OCI-LY7 (cell line): Measurements from ENCODE around the gene LRCH3. TPM values are rescaled to one million over a fixed set of nuclear protein-coding genes. Genes with fewer than 3 reads are reported as not detected.

Experiments
- BruUV-seq: library from RNA; stranded (reverse); fragments of 400-500 nt; replicated peaks from 2 replicates; lab custom pipeline; 2021; lab: Mats Ljungman, UMichigan
- CTCF ChIA-PET: fragments of 300-600 bp; sonication (Branson Sonifier 250); formaldehyde crosslinking; loops from one replicate; lab custom pipeline; 2022; ENCODE audit warnings: antibody characterized with exemption; ENCODE audit not compliant: unreplicated experiment; lab: Charles Lee
- POLR2A ChIA-PET: fragments of 300-600 bp; sonication (Branson Sonifier 250); formaldehyde crosslinking; loops from one replicate; lab custom pipeline; 2022; ENCODE audit warnings: antibody characterized with exemption; lab: Charles Lee
- DNase-seq: peaks from one replicate; pipeline ENCODE4 v3.0.0-alpha.2; 2015; ENCODE audit warnings: low spot score
- H2AFZ ChIP-seq: fragments of 200-600 bp; sonication (generic), shearing (Covaris generic); 2 replicates; pipeline ENCODE4 v1.6.1; 2014; ENCODE audit warnings: mild to moderate bottlenecking, antibody characterized with exemption, low read length, moderate library complexity
- H3K27ac ChIP-seq: fragments of 200-600 bp; sonication (generic); 2 replicates; pipeline ENCODE4 v1.5.1; 2014; ENCODE audit warnings: mixed run types, low read depth, mild to moderate bottlenecking, moderate library complexity, low read length, inconsistent platforms; ENCODE audit not compliant: poor library complexity, severe bottlenecking
- H3K36me3 ChIP-seq: fragments of 200-600 bp; sonication (generic); 2 replicates; pipeline ENCODE4 v1.6.1; 2014; ENCODE audit warnings: mild to moderate bottlenecking, antibody characterized with exemption, low read length, moderate library complexity, mixed read lengths; ENCODE audit not compliant: insufficient read depth
- H3K4me1 ChIP-seq: fragments of 200-600 bp; sonication (generic); 2 replicates; pipeline ENCODE4 v1.5.1; 2014; ENCODE audit warnings: mild to moderate bottlenecking, low read length; ENCODE audit not compliant: insufficient read depth, poor library complexity, severe bottlenecking
- H3K4me2 ChIP-seq: fragments of 200-600 bp; sonication (generic); 2 replicates; pipeline ENCODE4 v1.6.1; 2014; ENCODE audit warnings: mild to moderate bottlenecking, low read length
- H3K4me3 ChIP-seq: fragments of 200-600 bp; sonication (generic); 2 replicates; pipeline ENCODE4 v1.5.1; 2014; ENCODE audit warnings: mild to moderate bottlenecking, low read depth, low read length; ENCODE audit not compliant: poor library complexity, severe bottlenecking
- H3K79me2 ChIP-seq: fragments of 200-600 bp; sonication (generic); 2 replicates; pipeline ENCODE4 v1.6.1; 2016; ENCODE audit warnings: low read depth, mild to moderate bottlenecking, low read length, moderate library complexity, mixed read lengths; ENCODE audit not compliant: insufficient read depth
- H3K9me2 ChIP-seq: fragments of 200-600 bp; sonication (generic); 2 replicates; pipeline ENCODE4 v1.6.1; 2016; ENCODE audit warnings: mild to moderate bottlenecking, low read length, mixed read lengths; ENCODE audit not compliant: insufficient read depth
- H3K9me3 ChIP-seq: fragments of 200-600 bp; sonication (generic); 2 replicates; pipeline ENCODE4 v1.6.1; 2014; ENCODE audit warnings: mild to moderate bottlenecking, mixed run types, low read length, mixed read lengths
- H4K20me1 ChIP-seq: fragments of 200-600 bp; sonication (generic); 2 replicates; pipeline ENCODE4 v1.6.1; 2014; ENCODE audit warnings: mild to moderate bottlenecking, antibody characterized with exemption, low read length, moderate library complexity, mixed read lengths; ENCODE audit not compliant: insufficient read depth
- CTCF ChIP-seq: fragments of 200-600 bp; sonication (generic); conservative IDR thresholded peaks from 2 replicates; pipeline ENCODE4 v1.5.1; 2014; ENCODE audit warnings: mild to moderate bottlenecking, antibody characterized with exemption, low read length, moderate library complexity, mixed read lengths
- EZH2phosphoT487 ChIP-seq: fragments of 200-600 bp; sonication (generic); IDR thresholded peaks from 2 replicates; pipeline ENCODE4 v1.6.1; 2018; ENCODE audit warnings: low read depth, borderline replicate concordance, mild to moderate bottlenecking, mixed run types, antibody characterized with exemption, low read length, moderate library complexity, mixed read lengths
- intact Hi-C: fragments of 100-400 bp; cut with micrococcal nuclease; formaldehyde crosslinking; loops from one replicate; pipeline ENCODE4 v1.10.0; 2022; ENCODE audit not compliant: unreplicated experiment
- total RNA-seq, 2 experiments: library from RNA; depleted of rRNA in 1 of 2; stranded (reverse); fragments of >200 nt in 1 of 2; shearing (Covaris generic) in 1 of 2; gene quantifications; 2 replicates each; pipeline ENCODE4 v1.2.3, GENCODE V29; 2014 to 2022

The LRCH3 gene
- total RNA-seq, 2 experiments from 2014 or later, result 39.0 to 52.6 TPM

GRCh38 chr3:197798863-197799262 is 7.8 kb downstream of the LRCH3 start:
- Histone ChIP-seq H3K4me3 (no peak overlapping the region), H3K4me1 (peaks cover 30% of the 10 kb centered on the region), H4K20me1 (peaks cover 17% of the 10 kb centered on the region; the same call in 1 of the 2 replicates), H3K36me3 (no peaks in the 10 kb centered on the region), H3K9me3 (no peaks in the 10 kb centered on the region), H2AFZ (no peak overlapping the region), H3K79me2 (peaks cover 73% of the 10 kb centered on the region), H3K27ac (no peak overlapping the region), H3K9me2 (no peaks in the 10 kb centered on the region), H3K4me2 (peak overlapping the region; percentile 9; the same call in 1 of the 2 replicates)
- no peak for DNase-seq
- no TSS peak for BruUV-seq
- no peak for TF ChIP-seq CTCF
- TF ChIP-seq EZH2phosphoT487, result no peak
- CTCF ChIA-PET, result no interaction called here
- POLR2A ChIA-PET, result interaction anchor here (0.7 to 0.8 kb wide), 2 partner anchors 9 to 15 kb away, joined by 3 to 6 read pairs; no protein-coding TSS in a partner anchor
- intact Hi-C loops, result no loop called here

DNA sequence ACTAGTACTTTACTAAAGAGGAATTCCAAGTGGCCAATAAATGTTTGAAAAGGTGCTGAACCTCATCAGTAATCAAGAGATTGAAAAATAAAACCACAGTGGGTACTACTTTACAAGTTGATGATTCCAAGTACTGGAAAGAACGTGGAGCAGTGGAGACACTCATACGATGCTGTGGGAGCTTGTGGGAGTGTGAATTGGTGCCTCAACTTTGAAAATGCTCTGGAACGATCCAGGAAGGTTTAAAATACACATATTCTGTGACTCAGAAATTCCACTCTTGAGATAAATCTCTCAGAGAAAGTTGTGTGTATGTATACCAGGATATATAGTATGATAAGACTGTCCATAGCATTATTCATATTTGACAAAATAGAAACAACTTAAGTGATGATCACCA is 9.3 kb downstream of the LRCH3 start:
- Histone ChIP-seq H3K4me2 (no peak overlapping the region), H4K20me1 (peaks cover 16% of the 10 kb centered on the region; the same call in 1 of the 2 replicates), H3K4me1 (peaks cover 22% of the 10 kb centered on the region), H3K4me3 (no peak overlapping the region), H3K9me2 (no peaks in the 10 kb centered on the region), H3K36me3 (no peaks in the 10 kb centered on the region), H2AFZ (no peak overlapping the region), H3K79me2 (peaks cover 63% of the 10 kb centered on the region), H3K9me3 (no peaks in the 10 kb centered on the region), H3K27ac (no peak overlapping the region)
- ChIA-PET POLR2A (no interaction called here), CTCF (no interaction called here)
- BruUV-seq, result no TSS peak
- no peak for DNase-seq
- intact Hi-C loops, result no loop called here
- no peak for TF ChIP-seq EZH2phosphoT487
- TF ChIP-seq CTCF, result no peak
